ENCODE data around the gene NPY5R. TPM values are rescaled to one million over a fixed set of nuclear protein-coding genes. Genes with fewer than 3 reads are reported as not detected.

Gene NPY5R
- total RNA-seq, 1 experiment from 2014 or later = not detected

DNA sequence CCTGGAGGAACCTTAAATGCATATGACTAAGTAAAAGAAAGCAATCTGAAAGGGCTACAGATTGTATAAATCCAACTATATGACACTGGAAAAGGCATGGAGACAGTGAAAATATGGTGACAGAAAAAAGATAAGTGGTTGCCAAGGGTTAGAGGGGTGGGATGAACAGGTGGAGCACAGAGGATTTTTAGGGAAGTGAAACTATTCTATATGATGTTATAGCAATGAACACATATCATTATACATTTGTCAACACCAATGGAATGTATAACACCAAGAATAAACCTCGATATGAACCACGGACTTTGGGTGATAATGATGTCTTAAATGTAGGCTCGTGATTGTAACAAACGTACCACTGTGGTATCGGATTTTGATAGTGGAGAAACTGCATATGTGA lies 40.7 kb downstream of the NPY5R start:
- Mint-ChIP-seq H3K4me3 (ENCODE audit: unreplicated experiment) (no peak overlapping the region), H3K27ac (ENCODE audit: unreplicated experiment) (no peak overlapping the region), H3K27me3 (ENCODE audit: insufficient read depth, unreplicated experiment) (peaks cover 3% of the 10 kb centered on the region), H3K4me1 (ENCODE audit: low read depth, unreplicated experiment) (no peaks in the 10 kb centered on the region), H3K9me3 (ENCODE audit: unreplicated experiment) (no peaks in the 10 kb centered on the region), H3K36me3 (ENCODE audit: insufficient read depth, unreplicated experiment) (no peaks in the 10 kb centered on the region)
- POLR2A ChIA-PET = no interaction called here
- Histone ChIP-seq H3K9me3 (no peaks in the 10 kb centered on the region), H3K36me3 (ENCODE audit: control insufficient read depth, insufficient read depth, low read length) (no peaks in the 10 kb centered on the region), H3K27me3 (replicated peaks; ENCODE audit: control insufficient read depth, insufficient read depth, low read length) (no peaks in the 10 kb centered on the region), H3K4me1 (peaks cover 6% of the 10 kb centered on the region; the same call in 1 of the 2 replicates), H3K4me3 (ENCODE audit: low read depth, low read length) (no peak overlapping the region)
- CTCF ChIA-PET = no interaction called here
- intact Hi-C loops (cut with micrococcal nuclease; ENCODE audit: unreplicated experiment) = no loop called here
- TF ChIP-seq, protein P1, sequence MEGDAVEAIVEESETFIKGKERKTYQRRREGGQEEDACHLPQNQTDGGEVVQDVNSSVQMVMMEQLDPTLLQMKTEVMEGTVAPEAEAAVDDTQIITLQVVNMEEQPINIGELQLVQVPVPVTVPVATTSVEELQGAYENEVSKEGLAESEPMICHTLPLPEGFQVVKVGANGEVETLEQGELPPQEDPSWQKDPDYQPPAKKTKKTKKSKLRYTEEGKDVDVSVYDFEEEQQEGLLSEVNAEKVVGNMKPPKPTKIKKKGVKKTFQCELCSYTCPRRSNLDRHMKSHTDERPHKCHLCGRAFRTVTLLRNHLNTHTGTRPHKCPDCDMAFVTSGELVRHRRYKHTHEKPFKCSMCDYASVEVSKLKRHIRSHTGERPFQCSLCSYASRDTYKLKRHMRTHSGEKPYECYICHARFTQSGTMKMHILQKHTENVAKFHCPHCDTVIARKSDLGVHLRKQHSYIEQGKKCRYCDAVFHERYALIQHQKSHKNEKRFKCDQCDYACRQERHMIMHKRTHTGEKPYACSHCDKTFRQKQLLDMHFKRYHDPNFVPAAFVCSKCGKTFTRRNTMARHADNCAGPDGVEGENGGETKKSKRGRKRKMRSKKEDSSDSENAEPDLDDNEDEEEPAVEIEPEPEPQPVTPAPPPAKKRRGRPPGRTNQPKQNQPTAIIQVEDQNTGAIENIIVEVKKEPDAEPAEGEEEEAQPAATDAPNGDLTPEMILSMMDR (IDR thresholded peaks at IDR 0.05; ENCODE audit: insufficient read depth in 1 of 2, low read depth in 1 of 2, low read length in 1 of 2, severe bottlenecking in 1 of 2, unreplicated experiment in 1 of 2) = no peak
- DNase-seq = no peak
- no TSS peak for BruUV-seq (replicated peaks)

GRCh38 chr4:163384926-163385325 lies 41.2 kb downstream of the NPY5R start:
- CTCF ChIA-PET = interaction anchor here (0.6 kb wide), 1 partner anchor 109 kb away, joined by 3 read pairs; the partner anchor contains the start of gene TMA16
- no peaks in the 10 kb centered on the region for H3K9me3 ChIP-seq
- POLR2A ChIA-PET = no interaction called here
- Mint-ChIP-seq H3K4me3 (ENCODE audit: unreplicated experiment) (no peak overlapping the region), H3K4me1 (ENCODE audit: low read depth, unreplicated experiment) (no peaks in the 10 kb centered on the region), H3K27ac (ENCODE audit: unreplicated experiment) (no peak overlapping the region), H3K9me3 (ENCODE audit: unreplicated experiment) (no peaks in the 10 kb centered on the region), H3K36me3 (ENCODE audit: insufficient read depth, unreplicated experiment) (no peaks in the 10 kb centered on the region), H3K27me3 (ENCODE audit: insufficient read depth, unreplicated experiment) (peaks cover 3% of the 10 kb centered on the region)
- H3K36me3 ChIP-seq (ENCODE audit: control insufficient read depth, insufficient read depth, low read length) = no peaks in the 10 kb centered on the region
- no peaks in the 10 kb centered on the region for H3K27me3 ChIP-seq (replicated peaks; ENCODE audit: control insufficient read depth, insufficient read depth, low read length)
- TF ChIP-seq, protein P1 (IDR thresholded peaks at IDR 0.05; ENCODE audit: insufficient read depth in 1 of 2, low read depth in 1 of 2, low read length in 1 of 2, severe bottlenecking in 1 of 2, unreplicated experiment in 1 of 2) = no peak
- intact Hi-C loops (cut with micrococcal nuclease; ENCODE audit: unreplicated experiment) = no loop called here
- DNase-seq = no peak
- H3K4me1 ChIP-seq = peaks cover 6% of the 10 kb centered on the region; the same call in 1 of the 2 replicates
- no TSS peak for BruUV-seq (replicated peaks)
- H3K4me3 ChIP-seq (ENCODE audit: low read depth, low read length) = no peak overlapping the region

- intact Hi-C loops (cut with micrococcal nuclease; ENCODE audit: unreplicated experiment) = no loop called here
- Histone ChIP-seq H3K36me3 (ENCODE audit: control insufficient read depth, insufficient read depth, low read length) (no peaks in the 10 kb centered on the region), H3K4me3 (ENCODE audit: low read depth, low read length) (no peak overlapping the region), H3K4me1 (peaks cover 6% of the 10 kb centered on the region; the same call in 1 of the 2 replicates), H3K27me3 (replicated peaks; ENCODE audit: control insufficient read depth, insufficient read depth, low read length) (no peaks in the 10 kb centered on the region), H3K9me3 (no peaks in the 10 kb centered on the region)
- no TSS peak for BruUV-seq (replicated peaks)
- ChIA-PET POLR2A (no interaction called here), CTCF (interaction anchor here (0.6 kb wide), 1 partner anchor 109 kb away, joined by 3 read pairs; the partner anchor contains the start of gene TMA16)
- no peaks in the 10 kb centered on the region for H3K4me1 Mint-ChIP-seq (ENCODE audit: low read depth, unreplicated experiment)
- TF ChIP-seq, protein P1 (IDR thresholded peaks at IDR 0.05; ENCODE audit: insufficient read depth in 1 of 2, low read depth in 1 of 2, low read length in 1 of 2, severe bottlenecking in 1 of 2, unreplicated experiment in 1 of 2) = no peak
- no peak overlapping the region for H3K27ac Mint-ChIP-seq (ENCODE audit: unreplicated experiment)
- DNase-seq = peak in 1 of 2 experiments; percentile 4
- no peak overlapping the region for H3K4me3 Mint-ChIP-seq (ENCODE audit: unreplicated experiment)
- H3K27me3 Mint-ChIP-seq (ENCODE audit: insufficient read depth, unreplicated experiment) = peaks cover 3% of the 10 kb centered on the region
- no peaks in the 10 kb centered on the region for H3K9me3 Mint-ChIP-seq (ENCODE audit: unreplicated experiment)
- H3K36me3 Mint-ChIP-seq (ENCODE audit: insufficient read depth, unreplicated experiment) = no peaks in the 10 kb centered on the region
Measured at GRCh38 chr4:163385466-163385865, 41.8 kb downstream of the NPY5R start.
